PFSK-1 (cell line): ENCODE measurements around the gene AGR3.

Source experiments
- FOXP2 ChIP-seq: optimal IDR thresholded peaks from 2 replicates; pipeline ENCODE3; 2011; ENCODE audit warnings: borderline replicate concordance, control low read depth, inconsistent platforms; ENCODE audit not compliant: insufficient read depth; ENCODE audit errors: extremely low read length, extremely low read depth
- POLR2AphosphoS5 ChIP-seq: IDR thresholded peaks from 2 replicates; pipeline ENCODE4 v1.6.1; 2012; ENCODE audit warnings: low read depth, mild to moderate bottlenecking, control low read depth, low read length, moderate library complexity
- REST ChIP-seq, 2 experiments: IDR thresholded peaks; 2 replicates each; pipeline versions ENCODE4 v1.6.1 to v1.8.0; 2011 to 2012; ENCODE audit warnings: low read depth in 2 of 2, low read length in 2 of 2, control low read depth in 1 of 2, inconsistent platforms in 1 of 2, mild to moderate bottlenecking in 1 of 2, moderate library complexity in 1 of 2; ENCODE audit not compliant: insufficient read depth in 1 of 2
- SIN3A ChIP-seq: IDR thresholded peaks from 2 replicates; pipeline ENCODE4 v1.6.1; 2012; ENCODE audit warnings: mild to moderate bottlenecking, low read length, moderate library complexity, borderline replicate concordance; ENCODE audit not compliant: insufficient read depth
- TAF1 ChIP-seq: IDR thresholded peaks from 2 replicates; pipeline ENCODE4 v1.6.1; 2012; ENCODE audit warnings: low read length, control low read depth, borderline replicate concordance; ENCODE audit not compliant: insufficient read depth

The AGR3 gene

GRCh38 chr7:16813232-16813616, 68.6 kb downstream of the AGR3 start:
- no peak for TF ChIP-seq FOXP2
- no peak for TF ChIP-seq TAF1
- TF ChIP-seq REST (IDR thresholded peaks at IDR 0.05; ENCODE audit: insufficient read depth in 1 of 2, low read depth in 2 of 2, low read length in 2 of 2) = no peak
- TF ChIP-seq SIN3A = no peak
- no peak for TF ChIP-seq POLR2AphosphoS5

- TF ChIP-seq REST (IDR thresholded peaks at IDR 0.05; ENCODE audit: insufficient read depth in 1 of 2, low read depth in 2 of 2, low read length in 2 of 2) (no peak), FOXP2 (no peak), POLR2AphosphoS5 (no peak), TAF1 (no peak), SIN3A (no peak)
Observed at GRCh38 chr7:16812542-16813231, 69.1 kb downstream of the AGR3 start.

- TF ChIP-seq REST (IDR thresholded peaks at IDR 0.05; ENCODE audit: insufficient read depth in 1 of 2, low read depth in 2 of 2, low read length in 2 of 2) = no peak
- TF ChIP-seq SIN3A = no peak
- TF ChIP-seq POLR2AphosphoS5 = no peak
- no peak for TF ChIP-seq FOXP2
- TF ChIP-seq TAF1 = no peak
Observed at GRCh38 chr7:16811551-16811950, 70.2 kb downstream of the AGR3 start.

- TF ChIP-seq POLR2AphosphoS5 = no peak
- TF ChIP-seq FOXP2 = no peak
- no peak for TF ChIP-seq SIN3A
- no peak for TF ChIP-seq REST (IDR thresholded peaks at IDR 0.05; ENCODE audit: insufficient read depth in 1 of 2, low read depth in 2 of 2, low read length in 2 of 2)
- TF ChIP-seq TAF1 = no peak
Observed at GRCh38 chr7:16810573-16810972, 71.2 kb downstream of the AGR3 start.

GRCh38 chr7:16810112-16810511, 71.7 kb downstream of the AGR3 start:
- TF ChIP-seq FOXP2 (no peak), REST (IDR thresholded peaks at IDR 0.05; ENCODE audit: insufficient read depth in 1 of 2, low read depth in 2 of 2, low read length in 2 of 2) (no peak), POLR2AphosphoS5 (no peak), TAF1 (no peak), SIN3A (no peak)
